ENCODE measurements around the gene DOCK1.
A peak's percentile ranks its signal among the peaks of the same experiment; 100 is the strongest.

Gene DOCK1

DNA sequence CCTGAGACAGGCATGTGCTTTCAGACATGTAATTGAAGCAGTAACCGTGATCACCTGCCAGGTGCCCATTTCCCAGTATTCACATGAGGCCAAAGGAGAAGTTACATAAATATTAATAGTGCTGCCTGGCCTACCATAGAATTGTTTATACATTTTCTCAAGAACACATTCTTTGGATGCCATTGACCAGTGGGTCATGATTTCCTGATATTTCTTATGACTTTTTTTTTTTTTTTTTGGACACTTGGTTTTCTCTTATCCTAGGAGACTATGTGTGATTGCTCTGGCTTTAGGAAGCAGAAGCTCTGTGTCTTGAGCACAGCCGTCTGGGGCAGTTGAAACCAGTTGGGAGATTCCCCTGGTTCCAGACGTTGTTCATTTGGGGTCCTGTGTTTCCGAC lies 500.0 kb downstream of the DOCK1 start:
- ATAC-seq, result no peak
- DNase-seq, result no peak

DNA sequence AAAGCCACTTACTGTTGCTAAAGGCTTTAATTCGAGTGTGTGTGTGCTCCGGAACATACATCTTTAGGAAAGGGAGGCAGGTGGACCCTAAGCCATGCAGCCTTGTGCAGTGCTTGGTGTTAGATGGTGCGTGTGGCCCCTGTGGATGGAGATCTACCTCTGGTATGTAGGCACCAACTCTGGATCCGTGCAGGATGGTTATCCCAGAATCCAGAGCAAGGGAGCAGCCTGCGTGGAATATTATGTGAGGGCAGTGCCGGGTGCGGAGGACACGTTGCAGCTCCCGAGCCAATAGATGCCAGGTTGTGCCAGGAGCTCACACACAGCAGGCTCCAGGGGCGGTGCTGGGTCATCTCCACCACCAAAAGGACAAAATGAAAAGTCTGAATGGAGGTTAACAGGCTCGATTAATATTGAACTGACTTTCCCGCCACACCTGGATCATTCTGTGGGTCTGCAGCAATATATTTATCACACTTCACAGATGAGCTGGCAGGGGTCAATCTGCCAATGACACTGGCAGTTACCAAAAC lies 500.9 kb downstream of the DOCK1 start:
- DNase-seq, result no peak
- ATAC-seq, result no peak

GRCh38 chr10:127407551-127407950 lies 502.3 kb downstream of the DOCK1 start:
- no peak for DNase-seq
- ATAC-seq, result no peak

DNA sequence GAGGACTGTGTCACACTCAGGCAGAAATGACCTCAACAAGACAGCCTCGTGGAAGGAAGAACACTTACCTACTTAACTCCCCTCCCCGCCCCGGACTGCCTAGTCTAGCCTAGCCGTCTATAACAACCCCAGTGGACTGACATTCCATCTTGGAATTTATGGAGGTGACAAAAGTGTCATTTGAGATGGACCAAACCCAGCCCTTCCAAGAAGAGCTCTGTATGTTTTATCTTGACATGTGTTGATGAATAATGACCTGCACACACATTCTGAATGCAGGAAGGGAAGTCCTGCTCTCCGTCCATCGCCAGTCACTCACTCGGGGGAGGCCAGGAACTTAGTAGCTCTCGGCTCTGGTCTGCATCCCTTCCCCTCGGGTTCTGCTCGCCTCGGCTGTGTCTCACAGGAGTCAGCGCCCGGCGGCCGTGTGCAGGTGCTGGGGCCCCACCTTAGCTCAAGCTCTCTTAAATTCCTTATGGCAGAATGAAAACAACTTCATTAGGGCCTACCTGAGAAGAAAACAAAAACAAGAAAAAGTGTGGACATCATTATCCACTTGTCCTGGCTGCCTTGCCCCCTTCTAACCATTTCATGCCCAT lies 503.0 kb downstream of the DOCK1 start:
- DNase-seq, result no peak

GRCh38 chr10:127408733-127409132 lies 503.5 kb downstream of the DOCK1 start:
- ATAC-seq (no peak), DNase-seq (no peak)

More for the DNA sequence above, 503.0 kb downstream of the DOCK1 start:
- no peak for ATAC-seq

DNA sequence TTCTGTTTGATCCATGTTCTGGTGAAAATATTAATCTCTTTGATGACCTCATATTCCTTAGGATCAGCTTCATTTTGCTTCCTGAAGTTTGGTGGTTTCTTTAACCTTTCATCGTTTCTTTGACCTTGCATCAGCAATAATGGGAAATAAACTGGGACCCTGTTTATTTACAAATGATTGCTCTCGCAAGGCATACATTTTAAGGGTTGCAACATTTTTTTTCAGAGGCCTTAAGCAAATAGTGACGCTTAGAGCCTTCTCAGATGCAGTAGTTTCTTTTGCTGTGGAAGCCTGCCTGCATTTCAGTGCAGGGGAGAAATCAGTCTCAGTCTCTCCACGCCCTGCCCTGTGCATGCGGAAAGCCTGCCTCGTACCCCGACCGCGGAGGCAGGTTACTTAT lies 504.8 kb downstream of the DOCK1 start:
- DNase-seq (no peak), ATAC-seq (no peak)

GRCh38 chr10:127411062-127411461 lies 505.8 kb downstream of the DOCK1 start:
- no peak for ATAC-seq
- DNase-seq, result no peak

DNA sequence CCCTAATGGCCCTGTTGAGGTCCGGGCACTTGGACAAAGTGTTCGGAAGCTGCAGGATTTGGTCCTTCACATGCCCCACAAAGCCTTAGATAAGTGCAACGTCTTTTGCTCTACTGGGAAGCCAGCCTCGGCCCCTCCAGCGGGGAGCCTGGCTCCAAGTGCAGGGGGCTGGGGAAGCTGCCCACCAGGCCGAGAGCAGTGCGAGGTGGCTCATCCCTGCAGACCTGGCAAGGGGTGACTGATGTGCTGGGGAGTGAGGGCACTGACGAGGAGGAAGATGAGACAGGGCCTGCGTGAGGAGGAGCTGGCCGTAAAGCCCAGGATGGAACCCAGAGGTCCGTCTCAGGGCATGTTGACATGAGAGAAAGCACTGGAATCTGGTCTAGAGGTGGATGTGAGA lies 508.1 kb downstream of the DOCK1 start:
- ATAC-seq (no peak), DNase-seq (no peak)

GRCh38 chr10:127414024-127414423 lies 508.8 kb downstream of the DOCK1 start:
- DNase-seq (no peak), ATAC-seq (no peak)

DNA sequence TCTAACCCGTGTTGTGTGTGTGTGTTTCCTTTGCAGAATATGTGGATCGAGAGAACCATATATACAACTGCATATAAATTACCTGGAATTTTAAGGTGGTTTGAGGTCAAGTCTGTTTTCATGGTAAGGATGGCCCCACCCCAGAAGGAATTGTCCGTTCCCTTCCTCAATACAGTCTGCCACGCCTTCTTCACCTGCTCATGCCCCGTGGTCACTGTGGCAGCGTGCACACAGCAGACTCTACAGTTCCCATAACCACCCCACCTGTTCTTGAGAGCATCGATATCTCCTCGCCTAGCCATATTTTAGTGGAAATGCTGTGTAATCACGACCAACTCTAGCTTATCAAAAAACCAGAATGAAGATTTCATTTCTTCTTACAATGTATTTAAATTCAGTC lies 509.9 kb downstream of the DOCK1 start:
- ATAC-seq (no peak), DNase-seq (no peak)

GRCh38 chr10:127415901-127416581 lies 510.8 kb downstream of the DOCK1 start:
- DNase-seq, result no peak

GRCh38 chr10:127417031-127417430 lies 511.8 kb downstream of the DOCK1 start:
- ATAC-seq, result no peak
- no peak for DNase-seq

More at GRCh38 chr10:127415901-127416581, 510.8 kb downstream of the DOCK1 start:
- ATAC-seq, result peak; percentile 16

DNA sequence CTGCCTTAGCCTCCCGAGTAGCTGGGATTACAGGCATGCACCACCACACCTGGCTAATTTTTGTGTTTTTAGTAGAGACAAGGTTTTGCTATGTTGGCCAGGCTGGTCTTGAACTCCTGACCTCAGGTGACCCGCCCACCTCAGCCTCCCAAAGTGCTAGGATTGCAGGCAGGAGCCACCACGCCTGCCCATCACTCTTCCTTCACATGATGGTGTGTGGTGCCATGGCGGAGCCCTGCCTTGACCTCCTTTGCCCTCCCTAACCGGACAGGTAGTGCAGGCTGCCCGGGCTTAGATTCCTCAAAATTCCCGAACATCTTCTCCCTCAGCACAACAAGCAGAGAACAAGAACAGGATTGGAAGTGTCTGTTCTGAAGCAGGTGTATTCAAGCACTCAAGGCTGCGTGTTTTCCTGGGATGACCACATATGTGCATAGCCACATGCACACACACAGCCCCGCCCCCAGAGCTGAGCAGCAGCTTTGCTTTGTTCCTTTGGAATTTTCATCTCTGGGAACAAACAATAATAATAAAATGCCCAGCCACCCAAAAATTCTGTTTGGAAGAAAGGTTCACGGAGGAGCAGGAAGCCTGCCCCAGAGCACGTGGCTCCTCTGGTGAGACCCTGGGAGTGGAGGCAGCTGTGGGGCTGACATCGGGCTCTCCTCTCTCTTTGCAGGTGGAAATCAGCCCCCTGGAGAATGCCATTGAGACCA lies 512.6 kb downstream of the DOCK1 start:
- no peak for ATAC-seq

DNA sequence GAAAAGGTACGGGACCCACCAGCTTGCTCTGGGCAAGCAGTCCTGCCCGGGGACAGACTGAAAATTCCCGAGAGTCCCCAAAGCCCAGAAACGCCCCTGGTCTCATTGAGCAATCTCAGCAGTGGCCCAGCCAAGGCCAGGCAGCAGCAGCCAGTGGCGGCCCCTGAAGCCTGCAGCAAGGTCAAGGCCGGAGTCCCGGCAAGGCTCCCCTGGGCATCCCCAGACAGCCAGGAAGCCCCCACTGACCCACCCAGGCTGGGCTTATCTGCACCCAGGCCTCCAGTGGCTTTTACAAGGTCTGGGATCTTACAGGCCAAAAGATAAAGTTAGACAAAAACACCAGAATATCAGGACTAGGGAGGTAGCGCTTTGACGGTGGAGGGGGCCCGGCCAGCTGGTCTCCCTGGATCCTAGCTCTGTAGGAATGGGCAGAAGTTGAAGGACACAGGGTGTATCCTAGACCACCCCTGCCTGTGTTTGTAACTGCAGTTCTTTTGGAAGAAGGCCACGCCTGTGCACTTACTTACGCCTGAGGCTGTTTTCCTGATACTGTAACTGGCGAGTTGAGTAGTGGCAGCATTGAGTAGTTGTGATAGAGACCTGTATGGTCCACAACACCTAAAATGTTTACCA lies 513.4 kb downstream of the DOCK1 start:
- DNase-seq (no peak), ATAC-seq (no peak)

More for the DNA sequence above, 512.6 kb downstream of the DOCK1 start:
- DNase-seq, result no peak

DNA sequence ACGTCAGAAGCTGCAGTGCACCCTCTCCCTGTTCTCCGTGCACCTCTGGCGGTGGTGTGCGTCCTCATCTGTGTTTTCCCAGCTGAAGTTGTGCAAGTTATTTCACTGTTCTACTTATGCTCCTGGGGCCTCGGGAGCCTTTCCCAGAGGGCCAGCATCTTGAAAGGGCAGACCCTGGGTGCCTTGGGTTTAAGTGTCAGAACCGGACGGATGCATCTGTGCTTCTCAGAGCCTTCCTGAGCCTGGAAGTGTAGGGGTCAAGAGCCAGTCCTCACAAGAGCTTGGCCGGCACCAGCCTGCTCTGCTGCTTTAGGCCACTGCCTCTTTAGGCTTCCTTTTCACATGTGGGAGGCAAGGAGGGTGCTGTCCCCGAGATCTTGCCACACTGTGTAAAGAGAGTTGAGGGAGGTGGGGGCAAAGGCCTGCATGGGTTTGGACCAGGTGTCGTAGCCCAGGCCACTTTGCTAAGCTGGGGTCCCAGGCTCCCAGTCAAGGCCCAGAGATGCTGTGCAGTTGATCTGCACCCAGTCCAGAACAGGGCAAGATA lies 515.0 kb downstream of the DOCK1 start:
- no peak for ATAC-seq
- no peak for DNase-seq

- no peak for DNase-seq
- no peak for ATAC-seq
These were observed 518.1 kb downstream of the DOCK1 start for GRCh38 chr10:127423218-127423915.

- no peak for DNase-seq
- no peak for ATAC-seq
These were observed 519.5 kb downstream of the DOCK1 start for GRCh38 chr10:127424594-127425264.

GRCh38 chr10:127426746-127427145 lies 521.5 kb downstream of the DOCK1 start:
- no peak for DNase-seq
- no peak for ATAC-seq

DNA sequence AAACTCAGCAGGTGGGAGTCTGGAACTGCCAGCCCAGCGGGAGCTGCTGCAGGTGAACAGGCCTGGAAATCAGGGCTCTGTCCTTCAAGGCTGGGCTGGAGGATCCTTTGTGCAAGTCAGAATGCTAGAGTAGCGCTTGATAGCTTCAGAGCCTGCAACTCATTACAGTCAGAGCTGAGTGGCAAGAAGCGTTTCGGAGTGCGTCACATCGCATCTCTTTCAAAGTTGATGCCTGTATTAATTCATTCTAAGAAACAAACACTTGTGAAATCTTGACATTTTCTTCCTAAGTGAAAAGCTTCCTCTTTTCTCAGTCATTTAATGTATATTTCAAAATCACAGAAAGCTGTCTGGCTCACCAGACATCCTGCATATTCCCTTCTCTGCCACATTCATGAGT lies 522.7 kb downstream of the DOCK1 start:
- ATAC-seq (no peak), DNase-seq (no peak)

DNA sequence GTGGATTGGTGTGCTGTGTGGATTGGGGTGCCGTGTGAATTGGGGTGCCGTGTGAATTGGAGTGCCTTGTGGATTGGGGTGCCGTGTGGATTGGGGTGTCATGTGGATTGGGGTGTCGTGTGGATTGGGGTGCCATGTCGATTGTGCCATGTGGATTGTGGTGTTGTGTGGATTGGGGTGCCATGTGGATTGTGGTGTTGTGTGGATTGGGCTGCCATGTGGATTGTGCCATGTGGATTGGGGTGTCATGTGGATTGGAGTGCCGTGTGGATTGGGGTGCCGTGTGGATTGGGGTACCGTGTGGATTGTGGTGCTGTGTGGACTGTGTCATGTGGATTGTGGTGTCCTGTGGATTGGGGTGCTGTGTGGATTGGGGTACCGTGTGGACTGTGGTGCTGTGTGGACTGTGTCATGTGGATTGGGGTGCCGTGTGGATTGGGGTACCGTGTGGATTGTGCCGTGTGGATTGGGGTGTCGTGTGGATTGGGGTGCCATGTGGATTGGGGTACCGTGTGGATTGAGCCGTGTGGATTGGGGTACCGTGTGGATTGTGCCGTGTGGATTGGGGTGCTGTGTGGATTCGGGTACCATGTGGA lies 523.3 kb downstream of the DOCK1 start:
- DNase-seq, result no peak
- no peak for ATAC-seq
